Endodermal cell (in vitro differentiated cells): ENCODE data around the gene ENPP7. TPM values are rescaled to one million over a fixed set of nuclear protein-coding genes. Genes with fewer than 3 reads are reported as not detected.

ENCODE experiments used
- DNase-seq: peaks from one replicate; pipeline ENCODE4 v3.0.0-alpha.2; 2017
- H3K27ac ChIP-seq: 2 replicates; pipeline ENCODE4 v1.5.1; 2013; ENCODE audit warnings: mild to moderate bottlenecking, low read depth, low read length, moderate library complexity
- H3K27me3 ChIP-seq: 2 replicates; pipeline ENCODE4 v1.6.1; 2013; ENCODE audit warnings: mild to moderate bottlenecking, low read length, moderate library complexity; ENCODE audit not compliant: insufficient read depth, control insufficient read depth, poor library complexity, severe bottlenecking
- H3K36me3 ChIP-seq: 2 replicates; pipeline ENCODE4 v1.7.0; 2013; ENCODE audit warnings: mild to moderate bottlenecking, low read length, moderate library complexity; ENCODE audit not compliant: control insufficient read depth, insufficient read depth
- H3K4me1 ChIP-seq: one replicate; pipeline ENCODE4 v1.7.0; 2013; ENCODE audit warnings: low read length; ENCODE audit not compliant: control insufficient read depth, insufficient read depth
- H3K4me3 ChIP-seq: 2 replicates; pipeline ENCODE4 v1.5.1; 2013; ENCODE audit warnings: mild to moderate bottlenecking, low read length, moderate library complexity
- H3K9ac ChIP-seq: 2 replicates; pipeline ENCODE4 v1.6.1; 2013; ENCODE audit warnings: mild to moderate bottlenecking, low read length, moderate library complexity; ENCODE audit not compliant: poor library complexity, severe bottlenecking; ENCODE audit errors: extremely low read depth
- H3K9me3 ChIP-seq: 2 replicates; pipeline ENCODE4 v1.6.1; 2013; ENCODE audit warnings: mild to moderate bottlenecking, low read length, moderate library complexity; ENCODE audit not compliant: control insufficient read depth
- H3K27ac Mint-ChIP-seq: 2 replicates; pipeline ENCODE4 v1.8.0; 2020; ENCODE audit warnings: mixed read lengths
- H3K27me3 Mint-ChIP-seq: 2 replicates; pipeline ENCODE4 v1.8.0; 2021; ENCODE audit warnings: mild to moderate bottlenecking, mixed read lengths; ENCODE audit not compliant: insufficient read depth
- H3K36me3 Mint-ChIP-seq: 2 replicates; pipeline ENCODE4 v1.8.0; 2020; ENCODE audit warnings: low read depth, mixed read lengths
- H3K4me1 Mint-ChIP-seq: 2 replicates; pipeline ENCODE4 v1.8.0; 2020; ENCODE audit warnings: mixed read lengths
- H3K4me3 Mint-ChIP-seq: 2 replicates; pipeline ENCODE4 v1.8.0; 2020; ENCODE audit warnings: mild to moderate bottlenecking, moderate library complexity, mixed read lengths
- H3K9me3 Mint-ChIP-seq: 2 replicates; pipeline ENCODE4 v1.8.0; 2020; ENCODE audit warnings: mild to moderate bottlenecking, mixed read lengths
- WGBS, 2 experiments: methylation state at CpG; one replicate each; pipeline versions ENCODE4 v1.1.5 to v1.1.7; 2013; ENCODE audit warnings: missing lambda C conversion rate in 2 of 2, mixed read lengths in 1 of 2; ENCODE audit not compliant: insufficient coverage in 1 of 2, insufficient read length in 1 of 2; 5-methylcytosine and 5-hydroxymethylcytosine counted together
- total RNA-seq, 2 donors: library from RNA; stranded (reverse); fragmentation: NEBNext Ultra II Directional in 1 of 2; extraction: Animal tissue kit (Norgen Biotek cat#: 25700) in 1 of 2; gene quantifications; 2 replicates in 1 of 2; 3 replicates in 1 of 2; pipeline ENCODE4 v1.2.1, GENCODE V29; 2021
- TF ChIP-seq, protein P1 (sequence below): fragments of 200-600 bp; sonication (generic); conservative IDR thresholded peaks from 2 replicates; pipeline ENCODE4 v1.5.0; 2021; ENCODE audit warnings: antibody characterized with exemption, mild to moderate bottlenecking

Gene ENPP7
- total RNA-seq, 2 donors from 2014 or later = not detected

DNA sequence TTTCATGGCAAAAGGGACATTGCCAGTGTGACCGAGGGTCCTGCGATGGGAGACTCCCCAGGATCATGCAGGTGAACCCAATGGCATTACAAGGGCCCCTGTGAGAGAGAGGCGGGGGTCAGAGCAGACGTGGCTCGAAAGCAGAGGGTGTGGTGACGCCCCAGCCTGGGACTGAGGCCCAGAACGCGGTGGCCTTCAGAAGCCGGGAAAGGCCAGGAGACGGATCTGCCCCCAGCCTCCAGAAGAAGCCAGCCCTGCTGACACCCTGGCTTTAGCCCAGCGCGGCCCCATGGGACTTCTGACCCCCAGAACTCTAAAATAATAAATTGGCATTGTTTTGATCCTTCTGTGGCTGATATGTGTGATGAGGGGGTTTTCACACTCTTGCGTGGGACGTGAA is 17.4 kb upstream of the ENPP7 start:
- Histone ChIP-seq H3K36me3 (no peaks in the 10 kb centered on the region), H3K27ac (no peak overlapping the region), H3K4me1 (no peaks in the 10 kb centered on the region), H3K9me3 (no peaks in the 10 kb centered on the region), H3K9ac (no peak overlapping the region), H3K4me3 (no peak overlapping the region), H3K27me3 (no peaks in the 10 kb centered on the region)
- Mint-ChIP-seq H3K27ac (no peak overlapping the region), H3K27me3 (no peaks in the 10 kb centered on the region), H3K9me3 (no peaks in the 10 kb centered on the region), H3K4me3 (no peak overlapping the region), H3K36me3 (no peaks in the 10 kb centered on the region), H3K4me1 (no peaks in the 10 kb centered on the region)
- TF ChIP-seq, protein P1, sequence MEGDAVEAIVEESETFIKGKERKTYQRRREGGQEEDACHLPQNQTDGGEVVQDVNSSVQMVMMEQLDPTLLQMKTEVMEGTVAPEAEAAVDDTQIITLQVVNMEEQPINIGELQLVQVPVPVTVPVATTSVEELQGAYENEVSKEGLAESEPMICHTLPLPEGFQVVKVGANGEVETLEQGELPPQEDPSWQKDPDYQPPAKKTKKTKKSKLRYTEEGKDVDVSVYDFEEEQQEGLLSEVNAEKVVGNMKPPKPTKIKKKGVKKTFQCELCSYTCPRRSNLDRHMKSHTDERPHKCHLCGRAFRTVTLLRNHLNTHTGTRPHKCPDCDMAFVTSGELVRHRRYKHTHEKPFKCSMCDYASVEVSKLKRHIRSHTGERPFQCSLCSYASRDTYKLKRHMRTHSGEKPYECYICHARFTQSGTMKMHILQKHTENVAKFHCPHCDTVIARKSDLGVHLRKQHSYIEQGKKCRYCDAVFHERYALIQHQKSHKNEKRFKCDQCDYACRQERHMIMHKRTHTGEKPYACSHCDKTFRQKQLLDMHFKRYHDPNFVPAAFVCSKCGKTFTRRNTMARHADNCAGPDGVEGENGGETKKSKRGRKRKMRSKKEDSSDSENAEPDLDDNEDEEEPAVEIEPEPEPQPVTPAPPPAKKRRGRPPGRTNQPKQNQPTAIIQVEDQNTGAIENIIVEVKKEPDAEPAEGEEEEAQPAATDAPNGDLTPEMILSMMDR = no peak
- no peak for DNase-seq
- WGBS, 2 experiments = 92 to 96% methylated on average over 9 to 14 of the region's 14 CpGs

DNA sequence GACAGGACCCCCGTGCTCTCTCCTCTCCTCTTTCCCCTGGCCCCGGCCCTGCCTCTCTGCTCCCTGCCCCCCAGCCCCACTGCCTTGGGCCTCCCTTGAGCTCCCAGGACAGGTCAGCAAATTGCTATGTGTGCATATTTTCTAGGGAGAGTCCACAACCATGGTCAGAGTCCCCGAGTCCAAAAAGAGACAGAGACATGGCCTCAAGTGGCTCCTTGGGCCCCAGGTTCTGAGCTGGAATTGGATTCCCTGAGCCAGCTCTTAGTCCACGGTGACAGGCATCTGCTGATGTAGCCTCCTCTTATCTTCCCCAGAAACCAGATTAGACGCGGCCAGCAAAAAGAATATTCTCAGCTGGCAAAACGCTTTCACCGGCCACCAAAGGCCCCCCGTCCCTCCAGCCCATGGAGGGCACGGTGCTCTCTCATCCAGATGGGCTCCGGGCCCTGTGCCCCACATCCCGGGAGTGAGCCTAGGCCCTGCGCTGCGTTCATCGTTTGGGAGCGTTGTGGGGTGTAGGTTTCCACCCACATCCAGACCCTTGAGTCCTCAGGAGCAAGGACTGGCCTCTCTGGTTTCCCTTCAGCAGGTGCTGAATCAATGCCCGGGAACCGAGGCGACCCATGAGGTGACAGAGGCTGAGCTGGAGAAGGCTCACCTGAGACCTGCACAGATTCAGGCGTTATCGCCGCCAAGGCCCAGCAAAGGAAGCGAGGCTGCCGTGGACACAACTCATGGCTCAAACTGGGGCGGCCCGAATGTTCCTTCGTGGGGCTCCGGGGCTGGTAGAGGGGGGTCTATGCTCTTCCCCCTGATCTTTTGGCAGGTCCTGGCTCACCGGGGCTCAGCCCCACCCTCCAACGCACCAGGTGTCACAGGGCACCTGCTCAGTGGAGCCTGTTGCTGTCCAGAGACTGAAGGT is 16.3 kb upstream of the ENPP7 start:
- Mint-ChIP-seq H3K27ac (no peak overlapping the region), H3K4me1 (no peaks in the 10 kb centered on the region), H3K27me3 (no peaks in the 10 kb centered on the region), H3K4me3 (no peak overlapping the region), H3K36me3 (no peaks in the 10 kb centered on the region), H3K9me3 (peaks cover under 1% of the 10 kb centered on the region)
- Histone ChIP-seq H3K36me3 (no peaks in the 10 kb centered on the region), H3K27me3 (no peaks in the 10 kb centered on the region), H3K4me1 (no peaks in the 10 kb centered on the region), H3K9me3 (no peaks in the 10 kb centered on the region), H3K4me3 (no peak overlapping the region), H3K27ac (no peak overlapping the region), H3K9ac (no peak overlapping the region)
- WGBS, 2 experiments = 88 to 90% methylated on average over 18 to 30 of the region's 30 CpGs
- TF ChIP-seq, protein P1 = no peak
- DNase-seq = no peak

DNA sequence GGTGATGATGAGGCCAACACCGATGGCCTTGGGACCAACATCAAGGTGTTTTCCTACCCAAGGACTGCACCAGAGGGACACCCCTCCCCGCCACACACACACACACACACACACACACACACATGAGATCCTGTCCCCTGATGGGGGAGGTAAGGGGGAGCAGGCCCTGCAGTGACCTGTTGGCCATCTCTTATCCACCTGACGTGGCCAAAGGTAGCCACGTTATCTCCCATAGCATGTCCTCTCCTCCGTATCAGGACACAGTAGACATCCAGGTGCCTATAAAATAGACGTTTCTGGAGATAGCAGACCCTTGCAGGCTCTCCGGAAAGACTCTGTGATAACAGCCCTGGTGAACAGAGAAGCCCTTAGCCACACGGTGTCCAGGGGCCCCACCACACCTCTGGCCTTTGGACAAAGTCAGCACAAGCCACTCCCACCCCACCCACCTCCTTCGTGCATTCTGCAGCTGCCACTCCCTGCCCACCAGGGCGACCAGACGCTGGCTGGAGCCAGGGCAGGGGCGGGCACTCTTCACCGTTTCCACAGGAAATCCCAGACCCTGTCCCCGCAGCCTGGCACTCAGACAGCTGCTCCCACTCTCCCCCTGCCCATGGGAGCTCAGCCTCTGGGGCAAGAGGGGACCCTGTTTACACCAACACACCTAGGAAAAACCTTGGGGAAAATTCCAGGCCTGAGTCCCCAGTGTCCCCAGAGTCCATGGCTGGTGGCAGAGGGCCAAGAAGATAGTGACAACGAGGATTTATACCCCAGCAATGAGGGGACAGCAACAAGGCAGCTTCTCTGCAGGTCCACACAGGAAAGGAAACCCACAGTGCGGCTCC is 15.4 kb upstream of the ENPP7 start:
- H3K27me3 Mint-ChIP-seq = no peaks in the 10 kb centered on the region
- no peak overlapping the region for H3K27ac Mint-ChIP-seq

More for the DNA sequence above, 15.4 kb upstream of the ENPP7 start:
- Mint-ChIP-seq H3K36me3 (no peaks in the 10 kb centered on the region), H3K9me3 (peaks cover 2% of the 10 kb centered on the region), H3K4me3 (no peak overlapping the region), H3K4me1 (no peaks in the 10 kb centered on the region)
- Histone ChIP-seq H3K4me3 (no peak overlapping the region), H3K9ac (no peak overlapping the region), H3K9me3 (no peaks in the 10 kb centered on the region), H3K4me1 (no peaks in the 10 kb centered on the region), H3K27ac (no peak overlapping the region), H3K36me3 (no peaks in the 10 kb centered on the region), H3K27me3 (no peaks in the 10 kb centered on the region)
- TF ChIP-seq, protein P1 = no peak
- DNase-seq = no peak
- WGBS, 2 experiments = 86 to 93% methylated on average over 10 to 15 of the region's 16 CpGs
